HepG2 (cell line): ENCODE measurements around the gene TBC1D22A. TPM values are rescaled to one million over a fixed set of nuclear protein-coding genes. Genes with fewer than 3 reads are reported as not detected.

ENCODE experiments used
- ATAC-seq: fragments of 200-7000 bp; cut with Tn5 transposase; 3 replicates; pipeline ENCODE4 v1.9.1; 2020; ENCODE audit warnings: mild to moderate bottlenecking, moderate library complexity
- BruUV-seq: library from RNA; stranded (reverse); fragments of 400-500 nt; replicated peaks from 2 replicates; lab custom pipeline; 2021; lab: Mats Ljungman, UMichigan
- CTCF ChIA-PET: fragments of 300-600 bp; formaldehyde crosslinking; extraction: SDS; loops from one replicate; lab custom pipeline; 2021; ENCODE audit warnings: low total read pairs, inconsistent platforms, low intra/inter-chr PET ratio; lab: Yijun Ruan, JAX
- POLR2A ChIA-PET: fragments of 350-600 bp; sonication (Branson Sonifier 250); formaldehyde crosslinking; loops from one replicate; lab custom pipeline; 2020; ENCODE audit warnings: antibody characterized with exemption, inconsistent platforms; lab: Yijun Ruan, JAX
- DNase-seq: peaks from one replicate; pipeline ENCODE4 v3.0.0-alpha.2; 2015; ENCODE audit warnings: low spot score
- FAIRE-seq: peaks from 3 replicates; lab custom pipeline; 2011; peaks lifted over from hg19 to GRCh38; lab: Jason Lieb, UNC
- H2AFZ ChIP-seq: one replicate; pipeline ENCODE4 v1.6.1; 2011; ENCODE audit warnings: low read length, inconsistent platforms
- H3K27ac ChIP-seq: fragments of 300-600 bp; 3 replicates; pipeline ENCODE4 v1.8.0; 2011; ENCODE audit warnings: mixed run types, mild to moderate bottlenecking, mixed read lengths, low read length, inconsistent platforms; ENCODE audit not compliant: insufficient read depth; ENCODE audit errors: extremely low read length
- H3K27me3 ChIP-seq, 2 experiments: fragments of 200-600 bp in 1 of 2; 2 replicates in 1 of 2; 3 replicates in 1 of 2; pipeline versions ENCODE4 v1.6.0 to v1.8.0; 2011; ENCODE audit warnings: low read length in 2 of 2, mild to moderate bottlenecking in 2 of 2, moderate library complexity in 2 of 2, inconsistent platforms in 1 of 2; ENCODE audit not compliant: insufficient read depth in 2 of 2, control insufficient read depth in 1 of 2
- H3K36me3 ChIP-seq, 2 experiments: fragments of 200-600 bp in 1 of 2; replicated peaks in 1 of 2; 2 replicates in 1 of 2; 3 replicates in 1 of 2; pipeline versions ENCODE4 v1.5.1 to v1.8.0; 2011; ENCODE audit warnings: low read length in 2 of 2, inconsistent platforms in 1 of 2; ENCODE audit not compliant: insufficient read depth in 2 of 2, control insufficient read depth in 1 of 2
- H3K4me1 ChIP-seq: 2 replicates; pipeline ENCODE4 v1.5.1; 2012; ENCODE audit warnings: low read length, inconsistent platforms; ENCODE audit not compliant: insufficient read depth
- H3K4me2 ChIP-seq: 2 replicates; pipeline ENCODE4 v1.6.0; 2011; ENCODE audit warnings: low read depth, low read length, inconsistent platforms
- H3K4me3 ChIP-seq, 3 experiments: fragments of 200-600 bp in 1 of 3; sonication (generic), shearing (Covaris generic) in 1 of 3; replicated peaks in 1 of 3; 2 replicates each; pipeline ENCODE4 v1.5.1; 2011 to 2016; ENCODE audit warnings: low read length in 3 of 3, inconsistent platforms in 2 of 3, low read depth in 2 of 3, mild to moderate bottlenecking in 2 of 3, control low read depth in 1 of 3, mixed read lengths in 1 of 3; ENCODE audit not compliant: insufficient read depth in 1 of 3
- H3K79me2 ChIP-seq: one replicate; pipeline ENCODE4 v1.6.1; 2011; ENCODE audit warnings: low read length, inconsistent platforms; ENCODE audit not compliant: insufficient read depth
- H3K9ac ChIP-seq: 2 replicates; pipeline ENCODE4 v1.6.0; 2011; ENCODE audit warnings: mild to moderate bottlenecking, low read depth, low read length, inconsistent platforms; ENCODE audit not compliant: insufficient read depth
- H3K9me3 ChIP-seq: 2 replicates; pipeline ENCODE4 v1.5.1; 2012; ENCODE audit warnings: mild to moderate bottlenecking, low read length
- H4K20me1 ChIP-seq: 2 replicates; pipeline ENCODE4 v1.6.0; 2011; ENCODE audit warnings: inconsistent platforms, mild to moderate bottlenecking, low read length, moderate library complexity; ENCODE audit not compliant: insufficient read depth
- ATF7 ChIP-seq, 2 experiments: fragments of 450-650 bp in 1 of 2; sonication (generic) in 1 of 2; formaldehyde crosslinking in 1 of 2; IDR thresholded peaks; 2 replicates each; pipeline versions ENCODE4 v1.4.0 to v1.6.1; 2016 to 2020; ENCODE audit warnings: antibody characterized with exemption in 1 of 2, mild to moderate bottlenecking in 1 of 2, missing genetic modification reagents in 1 of 2
- ATF7-NPFF ChIP-seq: sonication (generic); formaldehyde crosslinking; IDR thresholded peaks from 2 replicates; pipeline ENCODE4 v1.8.1; 2023; ENCODE audit warnings: mild to moderate bottlenecking, low read depth, missing genetic modification reagents, moderate library complexity
- PAX8 ChIP-seq: sonication (generic); formaldehyde crosslinking; IDR thresholded peaks from 2 replicates; pipeline ENCODE4 v1.8.0; 2022; ENCODE audit warnings: mild to moderate bottlenecking, missing genetic modification reagents, borderline replicate concordance
- PTBP1 ChIP-seq: fragments of 200-400 bp; formaldehyde crosslinking; IDR thresholded peaks from 2 replicates; pipeline ENCODE4 v1.6.1; 2018; ENCODE audit warnings: low read length, low read depth; ENCODE audit not compliant: poor library complexity, severe bottlenecking
- RNF219 ChIP-seq: sonication (generic); formaldehyde crosslinking; IDR thresholded peaks from 2 replicates; pipeline ENCODE4 v1.5.0; 2020; ENCODE audit warnings: mild to moderate bottlenecking, missing genetic modification reagents
- SMAD9 ChIP-seq: sonication (generic); formaldehyde crosslinking; IDR thresholded peaks from 2 replicates; pipeline ENCODE4 v1.5.1; 2020; ENCODE audit warnings: mild to moderate bottlenecking, missing genetic modification reagents
- ZBTB3 ChIP-seq: sonication (generic); formaldehyde crosslinking; IDR thresholded peaks from 2 replicates; pipeline ENCODE4 v1.4.0; 2020; ENCODE audit warnings: low read depth, mild to moderate bottlenecking, moderate library complexity, missing genetic modification reagents, borderline replicate concordance
- ZNF264 ChIP-seq: sonication (generic); formaldehyde crosslinking; IDR thresholded peaks from 2 replicates; pipeline ENCODE4 v1.4.0; 2020; ENCODE audit warnings: missing genetic modification reagents
- ZNF276 ChIP-seq: sonication (generic); formaldehyde crosslinking; IDR thresholded peaks from 2 replicates; pipeline ENCODE4 v1.4.0; 2020; ENCODE audit warnings: mild to moderate bottlenecking, low read depth, missing genetic modification reagents
- ZNF34 ChIP-seq: sonication (generic); formaldehyde crosslinking; IDR thresholded peaks from 2 replicates; pipeline ENCODE4 v1.4.0; 2020; ENCODE audit warnings: mild to moderate bottlenecking, missing genetic modification reagents, borderline replicate concordance
- ZNF501 ChIP-seq: sonication (generic); formaldehyde crosslinking; IDR thresholded peaks from 2 replicates; pipeline ENCODE4 v1.5.1; 2020; ENCODE audit warnings: mild to moderate bottlenecking, moderate library complexity, missing genetic modification reagents
- ZNF572 ChIP-seq: sonication (generic); formaldehyde crosslinking; IDR thresholded peaks from 2 replicates; pipeline ENCODE4 v1.5.1; 2020; ENCODE audit warnings: mild to moderate bottlenecking, missing genetic modification reagents
- ZNF580 ChIP-seq: IDR thresholded peaks from 2 replicates; pipeline ENCODE4 v1.6.1; 2016; ENCODE audit warnings: low read depth, borderline replicate concordance
- ZNF619 ChIP-seq: sonication (generic); formaldehyde crosslinking; IDR thresholded peaks from 2 replicates; pipeline ENCODE4 v1.4.0; 2020; ENCODE audit warnings: mild to moderate bottlenecking, missing genetic modification reagents
- ZNF841 ChIP-seq: sonication (generic); formaldehyde crosslinking; IDR thresholded peaks from 2 replicates; pipeline ENCODE4 v1.8.1; 2023; ENCODE audit warnings: missing genetic modification reagents, borderline replicate concordance
- ZSCAN12 ChIP-seq: sonication (generic); formaldehyde crosslinking; IDR thresholded peaks from 2 replicates; pipeline ENCODE4 v1.9.0; 2021; ENCODE audit warnings: mild to moderate bottlenecking, missing genetic modification reagents
- WGBS: methylation state at CpG from one replicate; pipeline ENCODE4 v1.1.6; 2017; ENCODE audit warnings: low lambda C conversion rate; 5-methylcytosine and 5-hydroxymethylcytosine counted together
- in situ Hi-C: cut with HindIII; loops from 2 replicates; pipeline ENCODE4 v1.10.0; 2017; ENCODE audit warnings: low pct_unique_long_range_greater_than_20kb; ENCODE audit not compliant: extremely low pct_ligation_motif_present
- intact Hi-C: fragments of 100-400 bp; cut with micrococcal nuclease; formaldehyde crosslinking; loops from one replicate; pipeline ENCODE4 v1.10.0; 2022; ENCODE audit not compliant: unreplicated experiment
- polyA plus RNA-seq, 8 experiments: library from polyadenylated mRNA; depleted of rRNA in 3 of 8; stranded (reverse) in 7 of 8; unstranded in 1 of 8; fragments of >200 nt; fragmentation: Illumina TruSeq in 4 of 8; extraction: Trizol in 4 of 8; gene quantifications; 2 replicates each; pipeline versions ENCODE4 v1.2.1 to v1.2.3, GENCODE V29; 2011 to 2016; ENCODE audit warnings: low read depth in 4 of 8, missing spikeins in 1 of 8, mixed read lengths in 1 of 8; ENCODE audit not compliant: insufficient read depth in 1 of 8
- total RNA-seq, 5 experiments: library from RNA; depleted of rRNA; stranded (reverse); fragments of >200 nt; fragmentation: Illumina TruSeq; extraction: Trizol; gene quantifications; 2 replicates each; pipeline ENCODE4 v1.2.3, GENCODE V29; 2016; ENCODE audit warnings: low read depth in 1 of 5
- TF ChIP-seq, protein P1 (sequence below): sonication (generic); formaldehyde crosslinking; IDR thresholded peaks from 2 replicates; pipeline ENCODE4 v1.8.1; 2023; ENCODE audit warnings: mild to moderate bottlenecking, moderate library complexity, missing genetic modification reagents
- TF ChIP-seq, protein P2 (sequence below): sonication (generic); formaldehyde crosslinking; IDR thresholded peaks from 2 replicates; pipeline ENCODE4 v1.8.1; 2022; ENCODE audit warnings: mild to moderate bottlenecking, missing genetic modification reagents

The TBC1D22A gene
- total and polyA plus RNA-seq, 2 of the 13 experiments (the other 11 are each of a cell fraction or from before 2014, with no cell fraction given) = 17.3 to 18.0 TPM

DNA sequence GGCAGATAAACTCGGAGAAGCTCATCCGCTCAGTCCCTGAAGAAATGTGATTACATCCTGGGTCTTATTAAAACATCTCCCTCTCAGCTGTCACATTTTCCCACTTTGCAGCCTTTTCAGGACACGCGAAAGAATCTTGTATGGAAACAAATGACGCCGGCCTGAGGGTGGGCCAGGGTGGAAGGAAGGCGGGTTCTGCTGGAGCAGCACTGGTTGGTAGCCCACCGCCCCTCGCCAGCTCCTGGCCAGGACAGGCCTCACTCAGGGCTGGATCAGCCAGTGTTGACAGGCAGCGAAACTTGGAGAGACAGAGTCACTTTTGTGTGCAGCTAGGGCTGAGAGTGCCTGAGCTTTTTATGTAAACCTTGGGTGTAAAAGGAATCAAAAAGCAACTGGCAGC is 371.8 kb downstream of the TBC1D22A start:
- H3K27ac ChIP-seq = no peak overlapping the region
- H3K4me2 ChIP-seq = no peak overlapping the region
- no peaks in the 10 kb centered on the region for H4K20me1 ChIP-seq
- ChIA-PET POLR2A (no interaction called here), CTCF (no interaction called here)
- H3K79me2 ChIP-seq = no peaks in the 10 kb centered on the region
- WGBS = 97% methylated on average over 10 of the region's 10 CpGs
- no peak overlapping the region for H2AFZ ChIP-seq
- in situ Hi-C loops (no loop called here), intact Hi-C loops (no loop called here)
- no peaks in the 10 kb centered on the region for H3K9me3 ChIP-seq
- H3K9ac ChIP-seq = no peak overlapping the region
- BruUV-seq = no TSS peak
- H3K27me3 ChIP-seq = no peaks in the 10 kb centered on the region
- H3K36me3 ChIP-seq = no peaks in the 10 kb centered on the region; a peak in 1 of 5 replicates
- DNase-seq = no peak
- no peak overlapping the region for H3K4me3 ChIP-seq
- no peak for ATAC-seq
- no peaks in the 10 kb centered on the region for H3K4me1 ChIP-seq
- TF ChIP-seq ZBTB3 (CRISPR knock-in tag) = no peak
- TF ChIP-seq ZNF276 (CRISPR knock-in tag) = no peak
- TF ChIP-seq RNF219 = no peak
- TF ChIP-seq ZNF580 (CRISPR knock-in tag) = no peak
- no peak for TF ChIP-seq SMAD9
- no peak for TF ChIP-seq ATF7 (IDR thresholded peaks at IDR 0.05)
- TF ChIP-seq ATF7 (CRISPR knock-in tag; IDR thresholded peaks at IDR 0.05) = no peak
- no peak for TF ChIP-seq ZNF34 (CRISPR knock-in tag)
- TF ChIP-seq ZSCAN12 (CRISPR knock-in tag) = no peak
- TF ChIP-seq PAX8 (CRISPR knock-in tag) = no peak
- TF ChIP-seq ZNF264 = no peak
- TF ChIP-seq ZNF501 = no peak
- TF ChIP-seq ZNF619 = no peak
- TF ChIP-seq, protein P1, sequence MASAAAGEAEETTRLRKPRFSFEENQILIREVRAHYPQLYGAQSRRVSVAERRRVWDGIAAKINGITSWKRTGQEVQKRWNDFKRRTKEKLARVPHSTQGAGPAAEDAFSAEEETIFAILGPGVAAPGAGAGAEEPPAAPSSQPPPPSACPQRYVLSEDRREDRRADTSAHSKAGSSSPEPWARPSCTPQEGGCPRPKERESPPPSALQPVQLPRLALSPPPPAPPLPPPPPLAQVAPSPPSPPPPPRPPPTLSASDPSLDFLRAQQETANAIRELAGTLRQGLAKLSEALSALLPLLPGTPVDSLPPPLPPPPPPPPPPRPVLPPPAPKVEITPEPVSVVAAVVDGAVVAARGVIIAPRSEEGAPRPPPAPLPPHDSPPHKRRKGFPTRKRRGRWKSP = no peak
- TF ChIP-seq ZNF841 = no peak
- TF ChIP-seq, protein P2, sequence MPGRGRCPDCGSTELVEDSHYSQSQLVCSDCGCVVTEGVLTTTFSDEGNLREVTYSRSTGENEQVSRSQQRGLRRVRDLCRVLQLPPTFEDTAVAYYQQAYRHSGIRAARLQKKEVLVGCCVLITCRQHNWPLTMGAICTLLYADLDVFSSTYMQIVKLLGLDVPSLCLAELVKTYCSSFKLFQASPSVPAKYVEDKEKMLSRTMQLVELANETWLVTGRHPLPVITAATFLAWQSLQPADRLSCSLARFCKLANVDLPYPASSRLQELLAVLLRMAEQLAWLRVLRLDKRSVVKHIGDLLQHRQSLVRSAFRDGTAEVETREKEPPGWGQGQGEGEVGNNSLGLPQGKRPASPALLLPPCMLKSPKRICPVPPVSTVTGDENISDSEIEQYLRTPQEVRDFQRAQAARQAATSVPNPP (CRISPR knock-in tag) = no peak
- TF ChIP-seq ATF7-NPFF (CRISPR knock-in tag) = no peak
- no peak for TF ChIP-seq PTBP1
- no peak for TF ChIP-seq ZNF572 (CRISPR knock-in tag)
- TF ChIP-seq, all 625 proteins: peak for 0
- no peak for FAIRE-seq
